ENCODE measurements around the gene SNTG2. TPM values are rescaled to one million over a fixed set of nuclear protein-coding genes. Genes with fewer than 3 reads are reported as not detected.

Gene SNTG2
- polyA plus RNA-seq, 3 donors = not detected

DNA sequence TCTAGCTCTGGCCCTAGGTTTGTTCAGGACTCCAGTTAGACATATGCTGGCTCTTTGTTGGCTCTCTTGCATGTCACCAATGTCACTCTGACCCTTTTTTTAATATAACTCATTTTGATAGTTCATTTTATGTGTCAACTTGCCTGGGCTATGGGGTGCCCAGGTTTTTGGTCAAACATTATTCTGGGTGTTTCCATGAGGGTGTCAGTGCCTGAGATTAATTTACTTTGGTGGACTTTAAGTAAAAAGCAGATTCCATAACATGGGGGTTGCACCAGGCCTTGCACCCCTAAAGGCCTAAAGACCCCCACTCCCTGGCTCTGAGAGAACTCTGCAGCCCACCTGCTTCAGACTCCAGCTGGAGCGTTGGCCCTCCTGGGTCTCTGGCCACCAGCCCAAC, 48.1 kb upstream of the SNTG2 start:
- Histone ChIP-seq H4K20me1 (ENCODE audit: insufficient read depth, low read length) (no peaks in the 10 kb centered on the region), H3K4me1 (ENCODE audit: control insufficient read depth in 1 of 2, insufficient read depth in 2 of 2, low read length in 2 of 2) (no peaks in the 10 kb centered on the region), H3K36me3 (replicated peaks in 1 of 2; ENCODE audit: control insufficient read depth in 1 of 2, insufficient read depth in 2 of 2, low read length in 2 of 2) (no peaks in the 10 kb centered on the region), H3K79me2 (ENCODE audit: insufficient read depth, low read length) (no peaks in the 10 kb centered on the region), H2AFZ (ENCODE audit: insufficient read depth, low read depth, low read length, poor library complexity, severe bottlenecking) (no peak overlapping the region), H3K9ac (ENCODE audit: insufficient read depth, low read length, poor library complexity, severe bottlenecking) (no peak overlapping the region), H3K27me3 (ENCODE audit: control insufficient read depth in 2 of 2, insufficient read depth in 2 of 2, low read length in 2 of 2) (no peaks in the 10 kb centered on the region), H3K4me3 (replicated peaks in 1 of 3; ENCODE audit: low read depth in 2 of 3, low read length in 3 of 3) (no peak overlapping the region), H3K27ac (ENCODE audit: low read depth in 1 of 2, low read length in 2 of 2) (no peak overlapping the region), H3K9me3 (replicated peaks in 1 of 2; ENCODE audit: control insufficient read depth in 1 of 2, insufficient read depth in 1 of 2, low read length in 2 of 2) (peaks cover 8 to 11% of the 10 kb centered on the region in 2 donors), H3K4me2 (replicated peaks; ENCODE audit: extremely low read depth, low read length, poor library complexity, severe bottlenecking) (no peak overlapping the region)
- no peak for TF ChIP-seq CTCF (IDR thresholded peaks at IDR 0.05)
- Mint-ChIP-seq H3K9me3 (peaks cover 5 to 18% (median 10%) of the 10 kb centered on the region in 7 donors), H3K27me3 (ENCODE audit: low read depth in 3 of 3) (peaks cover 0 to 3% (median 0%) of the 10 kb centered on the region in 3 donors), H3K4me1 (no peaks in the 10 kb centered on the region), H3K36me3 (no peaks in the 10 kb centered on the region), H3K27ac (no peak overlapping the region), H3K4me3 (no peak overlapping the region)
- no peak for DNase-seq
- 71% methylated on average over 1 of the region's 1 CpG for WGBS (ENCODE audit: insufficient coverage)
- intact Hi-C loops (cut with micrococcal nuclease) = no loop called here

GRCh38 chr2:903223-903900, 47.3 kb upstream of the SNTG2 start:
- no peak overlapping the region for H3K27ac ChIP-seq (ENCODE audit: low read depth in 1 of 2, low read length in 2 of 2)
- H3K27me3 ChIP-seq (ENCODE audit: control insufficient read depth in 2 of 2, insufficient read depth in 2 of 2, low read length in 2 of 2) = no peaks in the 10 kb centered on the region
- Mint-ChIP-seq H3K9me3 (peaks cover 6 to 18% (median 12%) of the 10 kb centered on the region in 7 donors), H3K27me3 (ENCODE audit: low read depth in 3 of 3) (peaks cover 0 to 3% (median 0%) of the 10 kb centered on the region in 3 donors), H3K4me1 (no peaks in the 10 kb centered on the region), H3K36me3 (no peaks in the 10 kb centered on the region), H3K27ac (no peak overlapping the region), H3K4me3 (no peak overlapping the region)
- H3K4me2 ChIP-seq (replicated peaks; ENCODE audit: extremely low read depth, low read length, poor library complexity, severe bottlenecking) = no peak overlapping the region
- no peak overlapping the region for H2AFZ ChIP-seq (ENCODE audit: insufficient read depth, low read depth, low read length, poor library complexity, severe bottlenecking)
- H4K20me1 ChIP-seq (ENCODE audit: insufficient read depth, low read length) = no peaks in the 10 kb centered on the region
- WGBS (ENCODE audit: insufficient coverage) = 76% methylated on average over 4 of the region's 8 CpGs
- no peak for TF ChIP-seq CTCF (IDR thresholded peaks at IDR 0.05)
- H3K9ac ChIP-seq (ENCODE audit: insufficient read depth, low read length, poor library complexity, severe bottlenecking) = no peak overlapping the region
- H3K9me3 ChIP-seq (replicated peaks in 1 of 2; ENCODE audit: control insufficient read depth in 1 of 2, insufficient read depth in 1 of 2, low read length in 2 of 2) = peaks cover under 1 to 6% of the 10 kb centered on the region in 2 donors
- no peak overlapping the region for H3K4me3 ChIP-seq (replicated peaks in 1 of 3; ENCODE audit: low read depth in 2 of 3, low read length in 3 of 3)
- H3K79me2 ChIP-seq (ENCODE audit: insufficient read depth, low read length) = no peaks in the 10 kb centered on the region
- H3K36me3 ChIP-seq (replicated peaks in 1 of 2; ENCODE audit: control insufficient read depth in 1 of 2, insufficient read depth in 2 of 2, low read length in 2 of 2) = no peaks in the 10 kb centered on the region
- intact Hi-C loops (cut with micrococcal nuclease) = no loop called here
- no peaks in the 10 kb centered on the region for H3K4me1 ChIP-seq (ENCODE audit: control insufficient read depth in 1 of 2, insufficient read depth in 2 of 2, low read length in 2 of 2)
- DNase-seq = no peak

Measured in CD14-positive monocyte (primary cell).